Kidney (tissue), 14 donors: ENCODE measurements around the gene PRKAR1B. TPM values are rescaled to one million over a fixed set of nuclear protein-coding genes. Genes with fewer than 3 reads are reported as not detected.

Experiments used
- DNase-seq, 5 donors: peaks; one replicate each; pipeline ENCODE4 v3.0.0-alpha.2; 2013 to 2020
- FAIRE-seq: peaks from 2 replicates; lab custom pipeline; 2012; peaks lifted over from hg19 to GRCh38; lab: Jason Lieb, UNC
- H3K27ac ChIP-seq, 2 donors: one replicate each; pipeline ENCODE4 v1.7.0; 2013; ENCODE audit warnings: low read depth in 2 of 2, low read length in 2 of 2, inconsistent platforms in 1 of 2
- H3K27me3 ChIP-seq: one replicate; pipeline ENCODE4 v1.7.1; 2013; ENCODE audit warnings: low read length, inconsistent platforms; ENCODE audit not compliant: control insufficient read depth, insufficient read depth
- H3K36me3 ChIP-seq, 3 donors: one replicate each; pipeline versions ENCODE4 v1.7.0 to v1.7.1; 2013; ENCODE audit warnings: low read length in 3 of 3, control low read depth in 1 of 3, inconsistent platforms in 1 of 3; ENCODE audit not compliant: insufficient read depth in 3 of 3, control insufficient read depth in 2 of 3
- H3K4me1 ChIP-seq, 3 donors: one replicate each; pipeline versions ENCODE4 v1.7.0 to v1.7.1; 2013; ENCODE audit warnings: low read length in 3 of 3, inconsistent platforms in 1 of 3, low read depth in 1 of 3; ENCODE audit not compliant: control insufficient read depth in 2 of 3, insufficient read depth in 2 of 3
- H3K4me3 ChIP-seq, 3 donors: one replicate each; pipeline versions ENCODE4 v1.7.0 to v1.8.1; 2013; ENCODE audit warnings: low read length in 3 of 3, control low read depth in 1 of 3, inconsistent platforms in 1 of 3
- H3K9ac ChIP-seq, 3 donors: one replicate each; pipeline versions ENCODE4 v1.7.0 to v1.7.1; 2013; ENCODE audit warnings: low read length in 3 of 3, control low read depth in 1 of 3, inconsistent platforms in 1 of 3
- H3K9me3 ChIP-seq, 3 donors: one replicate each; pipeline versions ENCODE4 v1.7.0 to v1.7.1; 2013; ENCODE audit warnings: low read length in 3 of 3, control low read depth in 1 of 3, inconsistent platforms in 1 of 3; ENCODE audit not compliant: control insufficient read depth in 2 of 3, insufficient read depth in 1 of 3
- CTCF ChIP-seq: IDR thresholded peaks from 3 replicates; pipeline ENCODE4 v1.5.1; 2012; ENCODE audit warnings: mild to moderate bottlenecking, moderate library complexity, borderline replicate concordance; ENCODE audit not compliant: insufficient read depth; ENCODE audit errors: extremely low read depth
- intact Hi-C: fragments of 100-400 bp; cut with DNase I; formaldehyde crosslinking; loops from one replicate; pipeline ENCODE4 v1.11.1; 2022
- polyA plus RNA-seq: library from polyadenylated mRNA; stranded (reverse); fragments of 350-450 nt; fragmentation: Illumina TruSeq; extraction: RNeasy Lipid Tissue Mini Kit (QIAGEN cat#74804); gene quantifications from one replicate; pipeline ENCODE4 v1.2.3, GENCODE V29; 2014; ENCODE audit warnings: low read depth, low replicate concordance; ENCODE audit not compliant: insufficient read depth
- total RNA-seq: library from RNA; stranded (reverse); fragmentation: NEBNext Ultra II Directional; extraction: Animal tissue kit (Norgen Biotek cat#: 25700); gene quantifications from one replicate; pipeline ENCODE4 v1.2.1, GENCODE V29; 2021
- donor health status: control.
- donor health status: control.
- donor health status: control.
- donor health status: control.
- donor health status: control.
- donor health status: DM: yes; HTN: yes; CAD: no.
- donor health status: Normal renal cell carcinoma (clear cell type).

PRKAR1B gene
- total and polyA plus RNA-seq, 2 donors from 2014 or later = 15.9 to 21.4 TPM

- Histone ChIP-seq H3K4me1 (no peaks in the 10 kb centered on the region), H3K36me3 (no peaks in the 10 kb centered on the region), H3K4me3 (no peak overlapping the region), H3K27me3 (no peaks in the 10 kb centered on the region), H3K9ac (no peak overlapping the region), H3K9me3 (no peaks in the 10 kb centered on the region), H3K27ac (no peak overlapping the region)
- no peak for DNase-seq
- no peak for FAIRE-seq
- intact Hi-C loops = loop anchor here (10.0 kb wide), 1 partner anchor 310 kb away; no protein-coding TSS in a partner anchor
- no peak for TF ChIP-seq CTCF
Observed at GRCh38 chr7:635227-635626, 91.9 kb downstream of the PRKAR1B start.

GRCh38 chr7:633381-634018, 93.6 kb downstream of the PRKAR1B start:
- no peak for FAIRE-seq
- H3K9ac ChIP-seq = no peak overlapping the region
- DNase-seq = peak in 1 of 5 donors; percentile 25
- no peaks in the 10 kb centered on the region for H3K36me3 ChIP-seq
- no peaks in the 10 kb centered on the region for H3K4me1 ChIP-seq
- no peak overlapping the region for H3K4me3 ChIP-seq
- intact Hi-C loops = loop anchor here (10.0 kb wide), 1 partner anchor 309 kb away; no protein-coding TSS in a partner anchor
- no peak overlapping the region for H3K27ac ChIP-seq
- H3K27me3 ChIP-seq = no peaks in the 10 kb centered on the region
- no peak for TF ChIP-seq CTCF
- H3K9me3 ChIP-seq = no peaks in the 10 kb centered on the region

- Histone ChIP-seq H3K9ac (no peak overlapping the region), H3K27me3 (no peaks in the 10 kb centered on the region), H3K27ac (no peak overlapping the region), H3K4me3 (no peak overlapping the region), H3K36me3 (no peaks in the 10 kb centered on the region), H3K9me3 (no peaks in the 10 kb centered on the region), H3K4me1 (no peaks in the 10 kb centered on the region)
- no peak for TF ChIP-seq CTCF
- FAIRE-seq (no peak), DNase-seq (peak in 1 of 5 donors; percentile 52)
- intact Hi-C loops = loop anchor here (10.0 kb wide), 1 partner anchor 308 kb away; no protein-coding TSS in a partner anchor
Observed at GRCh38 chr7:632831-633210, 94.3 kb downstream of the PRKAR1B start.
